ENCODE measurements around the gene SESTD1. TPM values are rescaled to one million over a fixed set of nuclear protein-coding genes. Genes with fewer than 3 reads are reported as not detected.

Gene SESTD1
- total and polyA plus RNA-seq, 2 of the 4 experiments (the other 2 are of a cell fraction): 8.4 to 12.7 TPM

- Histone ChIP-seq H4K8ac (ENCODE audit: low read depth in 2 of 2, low read length in 2 of 2) (no peak overlapping the region), H2AK5ac (ENCODE audit: low read depth, low read length) (no peak overlapping the region), H2AK9ac (replicated peaks; ENCODE audit: low read depth, low read length, poor library complexity) (no peak overlapping the region), H3K9me3 (ENCODE audit: control insufficient read depth, insufficient read depth, low read length) (no peaks in the 10 kb centered on the region), H3K79me1 (ENCODE audit: low read depth in 1 of 2, low read length in 2 of 2) (no peaks in the 10 kb centered on the region), H3K18ac (ENCODE audit: low read depth, low read length) (no peak overlapping the region), H4K91ac (ENCODE audit: insufficient read depth, low read depth, low read length) (no peak overlapping the region), H3K56ac (ENCODE audit: extremely low read depth, insufficient read depth, low read length) (no peak overlapping the region), H3K14ac (replicated peaks; ENCODE audit: low read depth, low read length) (no peak overlapping the region), H3K9me1 (ENCODE audit: insufficient read depth, low read length) (no peaks in the 10 kb centered on the region), H3K4me3 (ENCODE audit: insufficient read depth, low read depth, low read length) (no peak overlapping the region), H4K5ac (ENCODE audit: low read depth, low read length) (no peak overlapping the region), H3K27me3 (ENCODE audit: control insufficient read depth, insufficient read depth, low read length) (no peaks in the 10 kb centered on the region), H3K4me2 (ENCODE audit: low read depth, low read length) (no peak overlapping the region), H2BK5ac (ENCODE audit: low read depth, low read length, poor library complexity, severe bottlenecking) (no peak overlapping the region), H3K27ac (ENCODE audit: insufficient read depth, low read length) (no peak overlapping the region), H3K4me1 (ENCODE audit: control insufficient read depth, insufficient read depth, low read length) (no peaks in the 10 kb centered on the region), H2BK120ac (ENCODE audit: low read depth, low read length) (no peak overlapping the region), H2BK20ac (ENCODE audit: low read depth, low read length) (no peak overlapping the region), H4K20me1 (ENCODE audit: insufficient read depth, low read length) (no peaks in the 10 kb centered on the region), H3K23ac (ENCODE audit: low read depth, low read length) (no peak overlapping the region), H3K9ac (ENCODE audit: low read depth, low read length) (no peak overlapping the region), H3K36me3 (ENCODE audit: control insufficient read depth, insufficient read depth, low read length) (no peaks in the 10 kb centered on the region), H3K4ac (ENCODE audit: low read depth, low read length) (no peak overlapping the region), H2BK15ac (ENCODE audit: low read depth, low read length) (no peak overlapping the region), H2AFZ (replicated peaks; ENCODE audit: low read length, poor library complexity) (no peak overlapping the region)
- in situ Hi-C loops (cut with MboI; ENCODE audit: low sequenced_read_pairs): no loop called here
- ATAC-seq (ENCODE audit: low read depth) (no peak), DNase-seq (no peak)
- dilution Hi-C loops (cut with HindIII; ENCODE audit: low sequenced_read_pairs, unreplicated experiment): no loop called here
- intact Hi-C loops (cut with micrococcal nuclease): no loop called here
- no CpG with 5 or more reads among the region's 4 CpGs for WGBS, 2 experiments (ENCODE audit: extremely low coverage in 2 of 2, insufficient read length in 1 of 2)
- ChIA-PET CTCF (no interaction called here), POLR2A (ENCODE audit: unreplicated experiment) (no interaction called here)
- no TSS peak for BruUV-seq (replicated peaks)
- no peak for TF ChIP-seq MAFK (IDR thresholded peaks at IDR 0.05; ENCODE audit: low read depth, low read length)
- TF ChIP-seq USF2 (IDR thresholded peaks at IDR 0.05; ENCODE audit: low read depth, low read length): no peak
- no peak for TF ChIP-seq RCOR1 (IDR thresholded peaks at IDR 0.05; ENCODE audit: insufficient replicate concordance, low read length)
- no peak for TF ChIP-seq ELK1 (IDR thresholded peaks at IDR 0.05; ENCODE audit: borderline replicate concordance, low read depth, low read length)
- no peak for TF ChIP-seq NFE2L2 (IDR thresholded peaks at IDR 0.05; ENCODE audit: low read depth, low read length)
- TF ChIP-seq SMC3 (IDR thresholded peaks at IDR 0.05; ENCODE audit: low read depth, low read length): no peak
- no peak for TF ChIP-seq RFX5 (IDR thresholded peaks at IDR 0.05; ENCODE audit: low read depth, low read length)
- no peak for TF ChIP-seq MXI1 (IDR thresholded peaks at IDR 0.05; ENCODE audit: borderline replicate concordance, low read depth, low read length)
- no peak for TF ChIP-seq CHD1 (IDR thresholded peaks at IDR 0.05; ENCODE audit: low read depth, low read length)
- no peak for TF ChIP-seq CEBPB (IDR thresholded peaks at IDR 0.05; ENCODE audit: low read depth, low read length)
- no peak for TF ChIP-seq BHLHE40 (IDR thresholded peaks at IDR 0.05; ENCODE audit: low read depth, low read length)
- no peak for TF ChIP-seq MAZ (IDR thresholded peaks at IDR 0.05; ENCODE audit: borderline replicate concordance, low read depth, low read length)
These were observed 166.4 kb downstream of the SESTD1 start for GRCh38 chr2:179098080-179098689.
